IMR-90 (cell line): ENCODE measurements around the gene ADAMTSL2. TPM values are rescaled to one million over a fixed set of nuclear protein-coding genes. Genes with fewer than 3 reads are reported as not detected.

Experiments
- ATAC-seq: fragments of 200-7000 bp; cut with Tn5 transposase; 2 replicates; pipeline ENCODE4 v1.9.1; 2020; ENCODE audit warnings: low read depth, mild to moderate bottlenecking, moderate library complexity
- BruUV-seq: library from RNA; stranded (reverse); fragments of 400-500 nt; replicated peaks from 2 replicates; lab custom pipeline; 2021; lab: Mats Ljungman, UMichigan
- CTCF ChIA-PET: fragments of 300-600 bp; formaldehyde crosslinking; extraction: SDS; loops from one replicate; lab custom pipeline; 2021; ENCODE audit warnings: antibody characterized with exemption; lab: Yijun Ruan, JAX
- POLR2A ChIA-PET: fragments of 300-600 bp; sonication (Branson Sonifier 250); formaldehyde crosslinking; loops from one replicate; lab custom pipeline; 2022; ENCODE audit warnings: antibody characterized with exemption; ENCODE audit not compliant: unreplicated experiment; lab: Charles Lee
- DNase-seq: peaks from one replicate; pipeline ENCODE4 v3.0.0; 2013
- H2AFZ ChIP-seq: replicated peaks from 2 replicates; pipeline ENCODE3; 2013; ENCODE audit warnings: low read length, mild to moderate bottlenecking; ENCODE audit not compliant: poor library complexity
- H2AK5ac ChIP-seq: 2 replicates; pipeline ENCODE4 v1.6.1; 2013; ENCODE audit warnings: low read depth, low read length, inconsistent platforms
- H2AK9ac ChIP-seq: replicated peaks from 2 replicates; pipeline ENCODE3; 2013; ENCODE audit warnings: mild to moderate bottlenecking, low read depth, low read length, moderate library complexity; ENCODE audit not compliant: poor library complexity
- H2BK120ac ChIP-seq: 2 replicates; pipeline ENCODE4 v1.6.1; 2013; ENCODE audit warnings: low read depth, low read length, inconsistent platforms
- H2BK15ac ChIP-seq: 3 replicates; pipeline ENCODE4 v1.6.1; 2013; ENCODE audit warnings: low read depth, low read length, inconsistent platforms
- H2BK20ac ChIP-seq: 2 replicates; pipeline ENCODE4 v1.6.1; 2013; ENCODE audit warnings: low read depth, mild to moderate bottlenecking, inconsistent platforms, low read length, moderate library complexity
- H2BK5ac ChIP-seq: 2 replicates; pipeline ENCODE4 v1.6.1; 2013; ENCODE audit warnings: mild to moderate bottlenecking, low read depth, low read length, inconsistent platforms; ENCODE audit not compliant: poor library complexity, severe bottlenecking
- H3K14ac ChIP-seq: replicated peaks from 2 replicates; pipeline ENCODE4 v1.6.1; 2013; ENCODE audit warnings: low read depth, low read length, inconsistent platforms
- H3K18ac ChIP-seq: 2 replicates; pipeline ENCODE4 v1.6.1; 2013; ENCODE audit warnings: low read depth, low read length, control low read depth
- H3K23ac ChIP-seq: 2 replicates; pipeline ENCODE4 v1.6.1; 2013; ENCODE audit warnings: low read depth, low read length, inconsistent platforms
- H3K27ac ChIP-seq: 2 replicates; pipeline ENCODE4 v1.5.1; 2013; ENCODE audit warnings: mild to moderate bottlenecking, control low read depth, low read length; ENCODE audit not compliant: insufficient read depth
- H3K27me3 ChIP-seq: 2 replicates; pipeline ENCODE4 v1.6.1; 2013; ENCODE audit warnings: low read length; ENCODE audit not compliant: control insufficient read depth, insufficient read depth
- H3K36me3 ChIP-seq: 2 replicates; pipeline ENCODE4 v1.6.1; 2013; ENCODE audit warnings: low read length, mixed read lengths; ENCODE audit not compliant: control insufficient read depth, insufficient read depth
- H3K4ac ChIP-seq: 2 replicates; pipeline ENCODE4 v1.6.1; 2013; ENCODE audit warnings: low read depth, low read length, inconsistent platforms
- H3K4me1 ChIP-seq: 2 replicates; pipeline ENCODE4 v1.6.1; 2013; ENCODE audit warnings: low read length, mixed read lengths; ENCODE audit not compliant: control insufficient read depth, insufficient read depth
- H3K4me2 ChIP-seq: 2 replicates; pipeline ENCODE4 v1.6.1; 2013; ENCODE audit warnings: low read depth, mild to moderate bottlenecking, control low read depth, low read length, moderate library complexity
- H3K4me3 ChIP-seq: 2 replicates; pipeline ENCODE4 v1.5.1; 2013; ENCODE audit warnings: low read depth, mild to moderate bottlenecking, control low read depth, low read length, moderate library complexity; ENCODE audit not compliant: insufficient read depth
- H3K56ac ChIP-seq: 2 replicates; pipeline ENCODE4 v1.6.1; 2013; ENCODE audit warnings: low read length, inconsistent platforms; ENCODE audit not compliant: insufficient read depth; ENCODE audit errors: extremely low read depth
- H3K79me1 ChIP-seq, 2 experiments: 2 replicates each; pipeline ENCODE4 v1.6.1; 2013; ENCODE audit warnings: low read length in 2 of 2, inconsistent platforms in 1 of 2, low read depth in 1 of 2
- H3K9ac ChIP-seq: 2 replicates; pipeline ENCODE4 v1.6.1; 2013; ENCODE audit warnings: low read depth, low read length, control low read depth
- H3K9me1 ChIP-seq: 2 replicates; pipeline ENCODE4 v1.6.1; 2013; ENCODE audit warnings: low read length, inconsistent platforms; ENCODE audit not compliant: insufficient read depth
- H3K9me3 ChIP-seq: 2 replicates; pipeline ENCODE4 v1.6.1; 2013; ENCODE audit warnings: low read length; ENCODE audit not compliant: control insufficient read depth, insufficient read depth
- H4K20me1 ChIP-seq: 2 replicates; pipeline ENCODE4 v1.6.1; 2013; ENCODE audit warnings: low read length, inconsistent platforms; ENCODE audit not compliant: insufficient read depth
- H4K5ac ChIP-seq: 2 replicates; pipeline ENCODE4 v1.6.1; 2013; ENCODE audit warnings: mild to moderate bottlenecking, low read depth, low read length, control low read depth
- H4K8ac ChIP-seq, 2 experiments: 2 replicates each; pipeline ENCODE4 v1.6.1; 2013; ENCODE audit warnings: low read depth in 2 of 2, low read length in 2 of 2, control low read depth in 1 of 2, inconsistent platforms in 1 of 2
- H4K91ac ChIP-seq: 2 replicates; pipeline ENCODE4 v1.6.1; 2013; ENCODE audit warnings: low read depth, low read length, inconsistent platforms; ENCODE audit not compliant: insufficient read depth
- CTCF ChIP-seq: conservative IDR thresholded peaks from 2 replicates; pipeline ENCODE4 v1.5.1; 2012; ENCODE audit warnings: mild to moderate bottlenecking, low read depth, low read length, improper control_type of control experiment
- FOS ChIP-seq: fragments of 150-350 bp; IDR thresholded peaks from 2 replicates; pipeline ENCODE4 v1.6.1; 2016; ENCODE audit warnings: low read depth, low read length
- POLR2A ChIP-seq: IDR thresholded peaks from 2 replicates; pipeline ENCODE4 v1.6.1; 2012; ENCODE audit warnings: mild to moderate bottlenecking, low read depth, low read length
- WGBS, 2 experiments: methylation state at CpG; one replicate each; pipeline versions ENCODE4 v1.1.5 to v1.1.7; 2013; ENCODE audit warnings: missing lambda C conversion rate in 2 of 2; ENCODE audit not compliant: insufficient read length in 1 of 2; ENCODE audit errors: extremely low coverage in 2 of 2; 5-methylcytosine and 5-hydroxymethylcytosine counted together
- dilution Hi-C: fragments of 300-500 bp; cut with HindIII; formaldehyde crosslinking; loops from one replicate; pipeline ENCODE4 v1.14.3; 2018; ENCODE audit warnings: low sequenced_read_pairs; ENCODE audit not compliant: unreplicated experiment
- in situ Hi-C: fragments of 300-500 bp; cut with MboI; formaldehyde crosslinking; loops from 3 replicates; pipeline ENCODE4 v1.14.3; 2019; ENCODE audit warnings: low sequenced_read_pairs, inconsistent platforms, mixed read lengths
- intact Hi-C: fragments of 100-400 bp; cut with micrococcal nuclease; formaldehyde crosslinking; loops from 2 replicates; pipeline ENCODE4 v1.10.0; 2022
- polyA plus RNA-seq, 3 experiments: library from polyadenylated mRNA; depleted of rRNA; stranded (reverse); fragments of >200 nt; gene quantifications; 2 replicates each; pipeline ENCODE4 v1.2.3, GENCODE V29; 2012; ENCODE audit warnings: low replicate concordance in 1 of 3
- total RNA-seq: library from RNA; depleted of rRNA; stranded (reverse); fragments of >200 nt; gene quantifications from 2 replicates; pipeline ENCODE4 v1.2.3, GENCODE V29; 2012

ADAMTSL2 gene
- total and polyA plus RNA-seq, 2 of the 4 experiments (the other 2 are of a cell fraction), result not detected

- ATAC-seq (no peak), DNase-seq (no peak)
- H3K9me1 ChIP-seq, result no peaks in the 10 kb centered on the region
- H4K8ac ChIP-seq, result no peak overlapping the region; a peak in 1 of 4 replicates
- H3K4me2 ChIP-seq, result no peak overlapping the region
- dilution Hi-C loops, result no loop called here
- no peak overlapping the region for H2AFZ ChIP-seq
- no peak overlapping the region for H2BK15ac ChIP-seq
- H3K23ac ChIP-seq, result no peak overlapping the region
- H3K36me3 ChIP-seq, result no peaks in the 10 kb centered on the region
- no peak overlapping the region for H2AK9ac ChIP-seq
- H2AK5ac ChIP-seq, result no peak overlapping the region
- no peak overlapping the region for H2BK120ac ChIP-seq
- H3K4me3 ChIP-seq, result no peak overlapping the region
- BruUV-seq, result no TSS peak
- no peak overlapping the region for H4K91ac ChIP-seq
- no peak overlapping the region for H3K27ac ChIP-seq
- in situ Hi-C loops, result no loop called here
- no peak overlapping the region for H2BK5ac ChIP-seq
- no peak overlapping the region for H3K4ac ChIP-seq
- no peak overlapping the region for H2BK20ac ChIP-seq
- POLR2A ChIA-PET, result no interaction called here
- no peak overlapping the region for H3K14ac ChIP-seq
- H4K5ac ChIP-seq, result no peak overlapping the region
- H4K20me1 ChIP-seq, result no peaks in the 10 kb centered on the region
- H3K27me3 ChIP-seq, result peaks cover 48% of the 10 kb centered on the region
- H3K4me1 ChIP-seq, result peaks cover 4% of the 10 kb centered on the region; the same call in 1 of the 2 replicates
- no peak overlapping the region for H3K9ac ChIP-seq
- no peaks in the 10 kb centered on the region for H3K9me3 ChIP-seq
- 98% methylated on average over 6 of the region's 14 CpGs; no CpG with 5 or more reads in 1 of the 2 experiments for WGBS, 2 experiments
- CTCF ChIA-PET, result interaction anchor here (0.6 kb wide), 1 partner anchor 61 kb away, joined by 3 read pairs; no protein-coding TSS in a partner anchor
- TF ChIP-seq CTCF (no peak), POLR2A (no peak), FOS (no peak)
- H3K79me1 ChIP-seq, result no peaks in the 10 kb centered on the region
- intact Hi-C loops, result no loop called here
- no peak overlapping the region for H3K56ac ChIP-seq
- no peak overlapping the region for H3K18ac ChIP-seq
Observed at GRCh38 chr9:133582501-133583045, 48.1 kb downstream of the ADAMTSL2 start.
